Measurements from ENCODE around the gene TMEM259. TPM values are rescaled to one million over a fixed set of nuclear protein-coding genes. Genes with fewer than 3 reads are reported as not detected.

TMEM259 gene
- total RNA-seq, 1 donor from 2014 or later = 157 TPM

DNA sequence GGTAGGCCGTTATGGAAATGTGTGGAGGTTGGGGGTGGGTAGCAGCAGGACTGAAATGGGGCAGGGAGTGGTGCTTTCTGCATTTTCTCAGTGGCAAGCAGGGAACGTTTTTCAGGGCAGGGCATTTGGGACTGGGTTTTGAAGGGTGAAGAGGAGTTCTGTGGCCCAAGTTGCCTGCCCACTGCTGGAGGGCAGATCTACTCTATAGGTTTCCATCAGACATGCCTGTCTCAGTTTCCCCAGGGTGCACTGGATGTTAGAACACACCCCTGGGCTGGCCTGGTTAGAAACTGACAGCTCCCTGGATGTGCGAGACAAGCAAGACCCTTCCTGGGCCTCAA, 21.6 kb downstream of the TMEM259 start:
- Mint-ChIP-seq H3K4me1 (ENCODE audit: unreplicated experiment) (peaks cover 5% of the 10 kb centered on the region), H3K27me3 (ENCODE audit: unreplicated experiment) (peaks cover 34% of the 10 kb centered on the region), H3K36me3 (ENCODE audit: unreplicated experiment) (no peaks in the 10 kb centered on the region), H3K4me3 (ENCODE audit: unreplicated experiment) (no peak overlapping the region), H3K9me3 (ENCODE audit: unreplicated experiment) (no peaks in the 10 kb centered on the region), H3K27ac (ENCODE audit: unreplicated experiment) (no peak overlapping the region)
- no peak for DNase-seq (ENCODE audit: extremely low spot score, unreplicated experiment)
- TF ChIP-seq CTCF (IDR thresholded peaks at IDR 0.05) = no peak

GRCh38 chr19:998064-998463, 22.9 kb downstream of the TMEM259 start:
- Mint-ChIP-seq H3K27ac (ENCODE audit: unreplicated experiment) (no peak overlapping the region), H3K27me3 (ENCODE audit: unreplicated experiment) (peaks cover 34% of the 10 kb centered on the region), H3K36me3 (ENCODE audit: unreplicated experiment) (no peaks in the 10 kb centered on the region), H3K4me1 (ENCODE audit: unreplicated experiment) (peaks cover 5% of the 10 kb centered on the region), H3K4me3 (ENCODE audit: unreplicated experiment) (no peak overlapping the region), H3K9me3 (ENCODE audit: unreplicated experiment) (no peaks in the 10 kb centered on the region)
- no peak for DNase-seq (ENCODE audit: extremely low spot score, unreplicated experiment)
- TF ChIP-seq CTCF (IDR thresholded peaks at IDR 0.05) = no peak

DNA sequence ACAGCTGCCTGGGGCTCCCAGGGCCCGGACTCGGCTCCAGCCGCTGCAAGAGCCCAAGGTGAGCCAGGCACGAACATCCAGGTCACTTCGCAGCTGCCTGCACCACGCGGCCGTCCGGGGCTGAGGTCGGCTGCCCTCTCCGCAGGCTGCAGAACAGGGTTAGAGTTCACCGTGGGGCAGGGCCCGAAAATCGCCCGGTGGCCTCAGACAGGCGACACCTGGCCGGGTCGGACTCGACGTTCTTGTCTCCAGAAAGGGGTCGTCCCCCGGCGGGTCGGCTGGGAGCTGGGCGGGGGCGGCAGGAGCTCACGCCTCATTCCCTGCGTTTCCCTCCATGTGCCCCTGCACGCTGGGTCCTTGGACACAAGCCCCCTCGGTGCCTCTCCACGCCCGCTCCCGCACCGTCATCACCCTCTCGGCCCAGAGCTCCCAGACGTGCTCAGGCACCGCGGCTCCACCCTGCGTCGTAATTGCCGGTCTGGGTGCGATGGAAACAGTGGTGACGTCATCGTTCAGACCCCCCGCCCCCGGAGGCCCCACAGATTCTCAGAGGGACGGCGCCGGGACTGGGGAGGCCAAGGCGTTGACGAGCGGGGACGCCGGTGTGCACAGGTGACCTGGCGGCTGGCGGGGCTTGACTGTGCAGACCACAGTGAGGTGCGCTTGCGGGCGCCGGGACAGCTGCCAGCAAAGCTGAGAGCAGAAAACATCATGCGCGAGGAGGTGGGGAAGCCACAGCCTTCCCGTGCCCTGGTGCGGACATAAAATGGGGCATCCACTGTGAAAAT, 24.7 kb downstream of the TMEM259 start:
- Mint-ChIP-seq H3K4me1 (ENCODE audit: unreplicated experiment) (peaks cover 5% of the 10 kb centered on the region), H3K9me3 (ENCODE audit: unreplicated experiment) (no peaks in the 10 kb centered on the region), H3K4me3 (ENCODE audit: unreplicated experiment) (no peak overlapping the region), H3K36me3 (ENCODE audit: unreplicated experiment) (no peaks in the 10 kb centered on the region), H3K27ac (ENCODE audit: unreplicated experiment) (no peak overlapping the region), H3K27me3 (ENCODE audit: unreplicated experiment) (peaks cover 28% of the 10 kb centered on the region)
- no peak for TF ChIP-seq CTCF (IDR thresholded peaks at IDR 0.05)
- no peak for DNase-seq (ENCODE audit: extremely low spot score, unreplicated experiment)

DNA sequence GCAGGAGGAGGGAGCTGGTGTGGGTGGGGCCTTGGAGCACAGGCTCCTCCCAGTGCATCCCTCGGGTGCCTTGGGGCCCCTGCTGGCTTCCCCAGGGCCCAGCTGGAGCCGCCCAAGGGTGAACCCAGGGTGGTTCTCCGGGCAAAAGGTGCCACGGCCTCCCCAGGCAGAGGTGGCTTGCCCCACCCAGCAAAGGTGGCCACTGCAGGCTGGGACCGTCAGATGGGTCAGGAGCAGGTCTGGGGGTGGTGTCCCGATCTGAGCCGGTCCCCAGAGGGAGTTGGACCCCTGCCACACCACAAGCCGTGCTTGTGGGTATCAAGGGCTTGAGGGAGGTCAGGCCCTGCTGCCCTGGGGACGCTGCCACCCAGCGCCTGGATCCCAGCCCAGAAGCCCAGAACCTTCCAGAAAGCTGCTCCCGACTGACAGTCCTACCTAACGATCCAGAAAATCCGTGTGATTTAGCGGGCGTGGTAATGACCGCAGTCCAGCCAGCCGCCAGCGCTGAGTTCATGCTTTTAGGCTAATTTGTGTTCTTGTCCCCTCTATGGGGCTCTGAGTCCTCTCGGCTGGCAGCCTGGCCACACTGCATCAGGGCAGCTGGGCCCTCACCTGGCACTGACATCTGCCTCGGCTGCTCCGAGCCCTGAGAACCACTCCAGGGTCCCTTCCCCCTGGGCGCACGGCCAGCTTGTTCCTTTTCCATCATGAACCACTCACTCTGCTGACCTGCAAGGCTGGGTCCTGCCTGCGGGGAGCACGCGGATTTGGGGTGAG, 25.7 kb downstream of the TMEM259 start:
- TF ChIP-seq CTCF (IDR thresholded peaks at IDR 0.05) = no peak
- Mint-ChIP-seq H3K27ac (ENCODE audit: unreplicated experiment) (no peak overlapping the region), H3K9me3 (ENCODE audit: unreplicated experiment) (no peaks in the 10 kb centered on the region), H3K36me3 (ENCODE audit: unreplicated experiment) (peaks cover 5% of the 10 kb centered on the region), H3K4me1 (ENCODE audit: unreplicated experiment) (peaks cover 3% of the 10 kb centered on the region), H3K4me3 (ENCODE audit: unreplicated experiment) (no peak overlapping the region), H3K27me3 (ENCODE audit: unreplicated experiment) (peaks cover 26% of the 10 kb centered on the region)
- DNase-seq (ENCODE audit: extremely low spot score, unreplicated experiment) = no peak

DNA sequence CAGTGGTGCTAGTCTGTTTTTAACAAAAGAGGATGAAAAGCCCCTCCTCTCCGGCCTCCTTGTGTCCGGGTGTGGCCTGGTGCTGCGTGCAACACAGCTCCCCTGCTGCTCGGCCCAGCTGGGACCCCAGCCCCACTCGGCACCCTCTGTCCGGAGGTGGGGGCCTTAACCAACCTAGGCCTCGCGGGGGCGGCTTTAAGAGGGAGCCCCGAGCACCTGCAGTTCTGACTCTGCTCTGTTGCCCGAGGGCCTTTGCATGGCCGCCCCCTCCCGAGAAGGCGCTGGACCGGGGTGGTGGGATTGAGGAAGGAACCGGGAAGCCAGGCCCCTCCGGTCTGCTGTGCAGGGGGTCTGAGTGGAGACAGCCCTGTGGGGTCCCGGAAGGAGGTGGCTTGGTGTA, 26.4 kb downstream of the TMEM259 start:
- no peak for DNase-seq (ENCODE audit: extremely low spot score, unreplicated experiment)
- no peak for TF ChIP-seq CTCF (IDR thresholded peaks at IDR 0.05)
- Mint-ChIP-seq H3K4me1 (ENCODE audit: unreplicated experiment) (peaks cover 3% of the 10 kb centered on the region), H3K9me3 (ENCODE audit: unreplicated experiment) (no peaks in the 10 kb centered on the region), H3K36me3 (ENCODE audit: unreplicated experiment) (peaks cover 5% of the 10 kb centered on the region), H3K27ac (ENCODE audit: unreplicated experiment) (no peak overlapping the region), H3K27me3 (ENCODE audit: unreplicated experiment) (peaks cover 23% of the 10 kb centered on the region), H3K4me3 (ENCODE audit: unreplicated experiment) (no peak overlapping the region)
